GM19468 (cell line): ENCODE results near the gene LAMA5.

ENCODE experiments used
- ATAC-seq: cut with Tn5 transposase; IDR thresholded peaks from one replicate; pipeline ENCODE4 v1.9.1; 2021; ENCODE audit warnings: mild to moderate bottlenecking, moderate library complexity, moderate number of reproducible peaks; ENCODE audit not compliant: unreplicated experiment; ENCODE audit errors: extremely low read depth

LAMA5 gene

DNA sequence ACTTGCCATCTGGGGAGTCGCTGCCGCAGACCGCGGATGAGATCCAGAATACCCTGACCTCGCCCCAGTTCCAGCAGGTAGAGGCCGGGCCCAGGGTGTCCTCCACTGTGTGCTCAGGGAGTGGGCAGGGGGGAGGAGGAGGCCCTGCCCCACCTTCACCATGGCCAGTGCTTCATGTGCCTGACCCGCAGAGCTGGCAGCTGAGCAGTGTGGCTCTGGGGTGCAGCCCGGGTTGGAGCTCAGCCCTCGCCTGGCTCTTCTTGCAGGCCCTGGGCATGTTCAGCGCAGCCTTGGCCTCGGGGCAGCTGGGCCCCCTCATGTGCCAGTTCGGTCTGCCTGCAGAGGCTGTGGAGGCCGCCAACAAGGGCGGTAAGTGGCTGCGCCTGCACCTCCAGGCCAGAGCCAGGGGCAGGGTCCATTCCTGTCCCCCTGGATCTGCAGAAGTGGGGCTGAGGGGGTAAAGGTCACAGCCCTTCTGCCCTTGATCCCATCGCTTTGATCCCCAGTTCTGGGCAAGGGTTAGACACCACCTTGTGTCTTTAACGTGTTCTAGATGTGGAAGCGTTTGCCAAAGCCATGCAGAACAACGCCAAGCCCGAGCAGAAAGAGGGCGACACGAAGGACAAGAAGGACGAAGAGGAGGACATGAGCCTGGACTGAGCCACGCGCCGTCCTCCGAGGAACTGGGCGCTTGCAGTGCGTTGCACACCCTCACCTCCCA is 58.9 kb downstream of the LAMA5 start:
- no peak for ATAC-seq

DNA sequence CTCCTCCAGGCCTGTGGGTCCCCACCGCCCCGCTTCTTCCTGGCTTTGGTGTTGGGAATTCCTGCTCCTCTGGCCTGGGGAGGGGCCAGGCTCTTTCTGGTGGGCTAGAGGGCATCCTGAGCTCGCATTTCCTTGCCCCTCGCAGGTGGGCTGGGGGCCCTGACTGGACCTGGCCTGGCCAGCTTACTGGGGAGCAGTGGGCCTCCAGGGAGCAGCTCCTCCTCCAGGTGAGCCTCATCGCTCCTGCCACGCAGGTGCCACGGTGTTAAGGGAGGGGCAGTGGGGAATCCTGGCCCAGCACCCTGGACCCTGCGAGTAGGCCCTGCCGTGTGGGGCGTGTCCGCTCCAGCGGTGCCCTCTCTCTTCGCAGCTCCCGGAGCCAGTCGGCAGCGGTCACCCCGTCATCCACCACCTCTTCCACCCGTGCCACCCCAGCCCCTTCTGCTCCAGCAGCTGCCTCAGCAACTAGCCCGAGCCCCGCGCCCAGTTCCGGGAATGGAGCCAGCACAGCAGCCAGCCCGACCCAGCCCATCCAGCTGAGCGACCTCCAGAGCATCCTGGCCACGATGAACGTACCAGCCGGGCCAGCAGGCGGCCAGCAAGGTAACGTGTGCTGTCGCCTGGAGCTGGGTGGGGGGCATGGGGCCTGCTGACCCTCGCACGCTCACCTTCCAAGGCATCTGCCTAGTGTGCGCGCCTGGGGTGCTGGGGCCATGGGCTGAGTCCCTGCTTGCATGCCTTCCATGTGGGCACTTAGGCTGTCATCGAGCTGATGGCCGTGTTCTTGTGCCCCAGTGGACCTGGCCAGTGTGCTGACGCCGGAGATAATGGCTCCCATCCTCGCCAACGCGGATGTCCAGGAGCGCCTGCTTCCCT is 59.6 kb downstream of the LAMA5 start:
- ATAC-seq = no peak

DNA sequence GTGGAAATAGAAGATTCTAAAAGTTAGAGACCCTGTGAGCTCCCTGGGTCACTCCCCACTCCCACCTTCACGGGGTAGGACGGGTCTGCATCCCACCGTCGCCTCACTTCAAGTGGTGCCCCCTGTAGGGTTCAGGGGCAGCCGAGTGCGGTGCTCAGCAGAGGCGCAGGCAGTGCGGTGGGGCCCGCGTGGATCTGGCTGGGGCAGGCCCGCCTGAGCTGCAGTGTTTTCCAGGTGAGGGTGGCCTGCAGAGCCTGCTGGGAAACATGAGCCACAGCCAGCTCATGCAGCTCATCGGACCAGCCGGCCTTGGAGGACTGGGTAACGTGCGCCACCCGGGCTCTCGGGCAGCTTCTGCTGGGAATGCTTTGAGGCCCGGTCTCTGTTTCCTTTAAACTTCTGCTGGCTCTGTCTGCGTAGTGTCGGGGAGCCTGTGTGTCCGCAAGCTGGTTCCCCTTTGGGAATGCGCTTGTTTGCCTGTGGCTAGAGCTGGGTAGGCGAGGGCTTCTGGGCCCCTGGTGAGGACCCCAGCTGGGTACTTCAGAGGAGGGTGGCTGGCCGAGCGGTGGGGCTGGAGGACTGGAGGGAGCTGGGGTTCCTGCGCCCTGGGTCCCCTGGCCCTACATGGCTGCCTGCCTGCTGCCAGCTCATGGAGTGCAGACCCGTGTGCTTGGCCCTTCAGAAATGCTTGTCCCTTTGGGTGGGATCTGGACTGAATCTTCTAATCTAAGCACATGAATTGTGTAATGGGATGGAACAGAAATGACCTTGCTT is 60.5 kb downstream of the LAMA5 start:
- ATAC-seq = no peak

DNA sequence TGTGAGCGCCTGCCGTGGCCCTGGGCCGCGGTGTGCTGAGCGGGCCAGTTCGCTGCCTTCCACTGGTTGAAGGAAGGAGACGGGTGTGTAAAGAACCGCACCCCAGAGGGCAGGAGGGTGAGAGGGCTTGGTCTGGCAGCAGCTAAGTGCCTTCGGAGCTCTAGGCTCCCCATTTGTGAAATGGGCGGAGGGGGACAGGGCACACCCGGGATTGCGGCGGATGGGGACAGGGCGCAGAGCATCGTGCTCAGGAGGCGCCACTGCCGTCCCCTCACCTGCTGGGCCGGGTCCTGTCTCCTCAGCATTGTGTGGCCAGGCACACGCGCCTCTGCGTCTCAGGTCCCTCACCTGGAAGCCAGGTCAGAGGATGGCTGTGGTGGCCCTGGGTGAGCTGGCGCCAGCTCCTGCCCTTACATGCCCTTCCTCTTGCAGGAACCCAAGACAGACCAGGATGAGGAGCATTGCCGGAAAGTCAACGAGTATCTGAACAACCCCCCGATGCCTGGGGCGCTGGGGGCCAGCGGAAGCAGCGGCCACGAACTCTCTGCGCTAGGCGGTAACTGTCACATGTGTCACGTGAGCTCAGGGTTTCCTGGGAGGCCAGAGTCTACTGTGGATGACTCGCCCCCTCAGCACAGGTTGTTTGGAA is 61.2 kb downstream of the LAMA5 start:
- ATAC-seq = no peak

DNA sequence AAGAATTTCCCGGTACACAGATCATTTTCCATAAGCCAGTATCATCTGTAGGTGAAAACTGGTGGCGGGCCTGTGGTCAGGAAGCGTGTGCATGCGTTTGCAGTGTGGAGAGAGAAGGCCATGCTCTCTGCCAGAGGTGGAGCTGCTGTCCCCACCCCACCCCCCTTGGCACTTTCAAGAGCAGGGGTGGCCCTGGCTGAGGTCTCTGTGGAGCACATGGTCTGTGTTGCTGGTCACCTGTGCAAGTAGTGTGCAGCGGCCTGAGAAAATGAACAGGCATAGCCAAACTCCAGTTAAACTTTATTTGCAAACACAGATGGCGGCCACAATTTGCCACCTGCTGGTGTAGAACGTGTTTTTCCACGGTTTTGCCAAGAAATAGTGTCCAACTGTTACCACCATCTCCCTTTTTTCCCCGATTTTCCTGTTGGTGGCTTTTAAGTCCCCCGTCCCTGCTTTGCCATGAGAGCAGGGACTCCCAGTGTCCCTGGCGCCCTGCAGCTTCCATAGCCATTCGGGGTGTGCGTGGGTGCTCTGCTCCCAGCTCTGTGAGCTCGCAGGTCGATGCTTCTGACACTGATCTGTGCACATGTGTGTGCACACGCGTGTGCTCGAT is 61.9 kb downstream of the LAMA5 start:
- ATAC-seq = no peak

DNA sequence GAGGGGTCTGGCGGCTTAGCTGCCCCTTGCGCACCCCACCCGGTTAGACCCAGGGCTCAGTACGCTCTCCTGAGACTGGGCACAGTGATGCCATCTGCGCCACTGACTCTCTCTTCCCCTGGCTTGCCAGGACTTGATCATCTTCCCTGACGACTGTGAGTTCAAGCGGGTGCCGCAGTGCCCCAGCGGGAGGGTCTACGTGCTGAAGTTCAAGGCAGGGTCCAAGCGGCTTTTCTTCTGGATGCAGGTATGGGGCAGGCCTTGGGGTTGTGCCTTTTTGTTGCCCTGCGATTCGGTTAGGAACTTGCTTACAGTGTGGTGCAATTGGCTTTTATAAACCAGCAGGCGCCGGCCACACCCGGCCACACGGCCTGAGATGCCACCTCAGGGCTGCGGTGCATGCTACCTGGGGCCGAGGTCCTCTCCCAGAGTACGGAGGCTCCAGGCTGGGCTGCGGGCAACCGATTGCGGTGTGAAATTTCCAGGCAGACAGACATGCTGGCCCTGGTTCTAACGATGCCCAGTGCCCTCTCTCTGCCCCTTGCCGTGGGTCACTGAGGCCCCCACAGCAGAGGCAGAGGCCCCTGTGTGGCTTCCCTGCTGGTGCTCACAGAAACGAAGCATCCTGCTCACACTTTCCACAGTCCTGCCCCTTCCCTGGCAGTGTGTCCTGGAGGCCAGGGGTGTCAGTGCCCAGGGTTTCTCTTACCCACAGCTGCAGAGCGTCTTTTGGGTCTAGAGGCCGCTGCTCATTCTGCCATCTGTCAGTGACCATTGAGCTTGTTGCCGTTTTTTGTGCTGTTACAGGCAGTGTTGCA is 62.6 kb downstream of the LAMA5 start:
- ATAC-seq = no peak

DNA sequence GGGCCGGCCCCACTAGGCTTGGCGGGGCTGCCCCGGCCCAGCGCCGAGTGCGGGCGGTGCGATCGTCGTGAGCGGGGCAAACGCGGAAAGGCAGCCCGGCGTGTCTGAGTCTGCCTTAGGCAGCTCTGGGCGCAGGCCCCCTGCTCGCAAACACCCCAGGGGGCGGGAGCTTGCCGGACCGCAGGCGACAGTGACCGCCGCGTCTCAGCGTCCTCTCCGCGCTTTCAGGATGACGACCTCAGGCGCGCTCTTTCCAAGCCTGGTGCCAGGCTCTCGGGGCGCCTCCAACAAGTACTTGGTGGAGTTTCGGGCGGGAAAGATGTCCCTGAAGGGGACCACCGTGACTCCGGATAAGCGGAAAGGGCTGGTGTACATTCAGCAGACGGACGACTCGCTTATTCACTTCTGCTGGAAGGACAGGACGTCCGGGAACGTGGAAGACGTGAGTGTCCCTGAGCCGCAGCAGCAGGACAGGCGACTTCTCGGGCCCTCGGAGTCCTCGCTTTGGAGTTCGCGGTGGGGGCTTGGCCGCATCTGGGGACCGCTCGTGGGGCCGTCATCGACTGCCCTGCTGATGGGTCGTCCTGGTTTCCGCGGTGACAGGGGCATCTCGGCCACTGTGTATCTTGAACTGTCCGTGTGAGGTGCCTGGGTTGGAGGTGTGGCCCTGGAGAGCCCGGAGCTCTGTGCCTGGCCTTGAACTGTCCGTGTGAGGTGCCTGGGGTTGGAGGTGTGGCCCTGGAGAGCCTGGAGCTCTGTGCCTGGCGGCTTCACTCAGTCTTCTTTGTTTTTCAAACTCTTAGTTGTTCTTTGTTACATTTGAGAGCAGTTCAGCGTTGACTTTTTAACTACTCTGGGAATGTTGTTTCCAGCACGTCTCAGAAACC is 63.5 kb downstream of the LAMA5 start:
- no peak for ATAC-seq

DNA sequence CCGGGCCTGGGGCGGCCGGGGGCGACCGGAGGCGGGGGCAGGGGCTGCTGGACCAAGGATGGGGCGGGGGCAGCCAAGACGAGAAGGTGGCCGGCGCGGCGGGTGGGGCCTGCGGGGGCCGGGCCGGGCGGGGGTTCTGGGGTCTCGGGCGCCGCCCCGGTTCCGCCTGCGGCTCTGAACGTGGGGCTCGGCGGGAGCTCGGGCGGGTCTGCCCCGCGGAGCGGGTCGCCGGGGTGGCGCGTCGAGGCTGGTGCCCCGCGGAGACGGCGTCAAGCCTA is 64.1 kb downstream of the LAMA5 start:
- peak; percentile 3 for ATAC-seq

DNA sequence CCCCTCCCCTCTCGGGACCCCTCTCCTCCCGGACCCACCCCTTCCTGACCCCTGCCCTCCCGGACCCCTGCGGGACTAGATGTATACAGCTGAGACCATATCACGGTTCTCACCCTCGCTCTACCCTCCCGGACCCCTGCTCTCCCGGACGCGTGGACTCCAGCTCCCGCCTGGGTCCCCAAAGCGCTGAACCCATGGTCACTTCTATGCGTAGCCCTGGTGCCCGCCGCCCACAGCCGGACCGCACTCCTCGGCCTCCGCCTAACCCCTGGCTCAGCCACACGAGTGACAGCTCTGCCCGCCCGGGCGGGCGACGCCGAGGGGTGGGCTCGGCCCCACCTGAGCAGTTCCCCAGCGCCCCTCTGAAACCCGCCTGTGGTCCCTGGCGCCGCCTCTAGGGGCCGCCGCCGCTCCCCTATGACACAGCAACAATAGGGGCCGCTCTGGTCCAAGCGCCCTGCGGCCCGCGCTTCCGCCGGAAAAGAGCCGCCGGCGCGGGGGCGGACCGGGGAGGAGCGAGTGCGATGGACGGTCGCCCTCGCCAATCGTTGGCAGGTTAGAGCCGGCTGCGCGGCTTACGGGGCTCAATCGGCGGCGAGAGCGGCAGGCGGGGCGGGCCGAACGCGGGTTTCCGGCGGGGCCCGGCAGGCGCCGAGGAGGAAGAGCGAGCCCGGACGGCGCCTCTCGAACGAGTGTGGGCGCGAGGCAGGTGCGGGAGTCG is 64.6 kb downstream of the LAMA5 start, which contains the start of gene ADRM1:
Gene ADRM1, plus strand, starts transcription at position 657 of the 721 bp plus-strand sequence. CDS start 572 bp downstream, outside the sequence.
- ATAC-seq = peak; percentile 79

DNA sequence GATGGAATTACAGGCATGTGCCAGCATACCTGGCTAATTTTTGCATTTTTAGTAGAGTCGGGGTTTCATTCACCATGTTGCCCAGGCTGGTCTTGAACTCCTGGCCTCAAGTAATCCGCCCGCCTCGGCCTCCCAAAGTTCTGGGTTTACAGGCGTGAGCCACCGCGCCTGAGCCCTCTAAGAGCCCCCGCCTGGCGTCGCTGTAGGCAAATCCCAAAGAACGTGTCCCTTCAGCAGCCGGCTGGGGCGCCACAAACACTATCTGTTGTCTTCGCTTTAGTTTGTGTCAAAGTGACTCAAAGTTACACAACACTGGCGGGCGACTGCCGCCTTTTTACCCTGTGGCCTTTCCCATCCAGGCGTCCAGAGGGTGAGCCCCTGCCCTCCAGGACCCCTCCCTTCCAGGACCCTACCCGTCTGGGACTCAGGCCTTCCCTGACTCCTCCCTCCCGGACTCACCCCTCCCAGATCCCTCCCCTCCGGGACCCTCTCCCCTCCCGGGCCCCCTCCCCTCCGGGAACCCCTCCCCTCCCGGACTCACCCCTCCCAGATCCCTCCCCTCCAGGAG is 65.3 kb downstream of the LAMA5 start:
- ATAC-seq = peak; percentile 19

DNA sequence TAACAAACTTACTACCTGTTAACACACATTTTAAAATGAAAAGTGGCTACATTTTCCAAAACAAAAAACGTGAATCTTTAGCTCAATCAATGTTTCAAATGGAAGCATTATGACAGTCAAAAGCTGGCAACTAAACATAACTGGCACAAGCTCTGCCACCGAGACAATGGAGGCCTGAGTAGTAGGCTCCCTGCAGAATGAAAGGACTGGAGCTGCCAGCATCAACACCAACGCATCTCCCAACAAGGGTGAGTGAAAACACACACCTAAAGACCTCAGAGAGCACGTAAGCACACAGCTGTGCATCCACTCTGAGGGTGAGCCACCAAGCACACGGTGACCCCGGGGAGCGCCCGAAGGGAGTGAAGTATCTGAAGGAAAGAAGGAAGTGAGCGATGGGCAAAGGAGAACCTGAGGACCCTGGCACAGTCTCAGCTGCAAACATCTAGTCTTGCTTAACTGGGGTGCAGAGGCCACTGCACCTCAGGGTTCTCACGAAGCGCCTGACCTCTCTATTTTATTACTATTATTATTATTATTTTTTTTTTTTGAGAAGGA is 65.9 kb downstream of the LAMA5 start:
- no peak for ATAC-seq

DNA sequence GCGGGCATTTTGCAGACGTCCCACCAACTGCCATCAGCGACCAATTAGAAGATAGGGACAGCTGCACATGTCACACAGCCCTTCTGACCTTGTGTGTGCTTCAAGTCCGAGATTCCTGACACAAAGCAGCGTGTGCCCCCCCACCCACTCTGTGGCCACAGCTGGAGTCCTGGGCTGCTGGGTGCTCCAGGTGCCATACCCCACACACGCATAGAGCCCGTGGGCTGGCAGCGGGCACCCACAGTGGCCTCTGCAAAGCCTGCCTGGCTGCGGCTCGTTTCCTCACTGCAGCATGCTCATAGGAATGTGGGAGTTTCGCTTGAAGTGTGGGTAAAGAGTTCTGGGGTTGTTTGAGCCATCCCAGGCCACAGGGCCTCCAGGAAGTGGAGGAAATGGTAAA is 66.8 kb downstream of the LAMA5 start:
- no peak for ATAC-seq

DNA sequence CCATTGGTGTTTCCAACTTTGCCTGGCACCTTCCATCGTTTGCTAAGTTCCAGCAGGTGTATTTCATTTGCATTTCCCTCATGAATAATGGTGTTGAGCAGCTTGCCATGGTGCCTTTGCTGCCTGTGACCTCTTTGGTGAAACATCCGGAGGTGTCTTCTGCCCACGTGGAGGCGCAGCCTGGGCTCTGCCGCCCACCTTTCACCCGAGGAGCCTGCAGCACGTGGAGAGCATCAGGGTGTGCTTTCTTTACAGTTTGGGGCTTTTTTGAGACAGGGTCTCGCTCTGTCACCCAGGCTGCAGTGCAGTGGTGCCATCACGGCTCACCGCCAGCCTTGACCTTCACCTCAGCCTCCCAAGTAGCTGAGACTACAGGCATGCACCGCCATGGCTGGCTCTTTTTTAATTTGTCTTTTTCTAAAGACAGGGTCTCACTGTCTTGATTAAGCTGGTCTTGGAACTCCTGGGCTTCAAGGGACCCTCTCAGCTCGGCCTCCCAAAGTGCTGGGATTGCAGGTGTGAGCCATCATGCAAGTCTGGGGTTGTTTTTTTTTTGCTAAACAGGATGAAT is 67.4 kb downstream of the LAMA5 start:
- no peak for ATAC-seq

DNA sequence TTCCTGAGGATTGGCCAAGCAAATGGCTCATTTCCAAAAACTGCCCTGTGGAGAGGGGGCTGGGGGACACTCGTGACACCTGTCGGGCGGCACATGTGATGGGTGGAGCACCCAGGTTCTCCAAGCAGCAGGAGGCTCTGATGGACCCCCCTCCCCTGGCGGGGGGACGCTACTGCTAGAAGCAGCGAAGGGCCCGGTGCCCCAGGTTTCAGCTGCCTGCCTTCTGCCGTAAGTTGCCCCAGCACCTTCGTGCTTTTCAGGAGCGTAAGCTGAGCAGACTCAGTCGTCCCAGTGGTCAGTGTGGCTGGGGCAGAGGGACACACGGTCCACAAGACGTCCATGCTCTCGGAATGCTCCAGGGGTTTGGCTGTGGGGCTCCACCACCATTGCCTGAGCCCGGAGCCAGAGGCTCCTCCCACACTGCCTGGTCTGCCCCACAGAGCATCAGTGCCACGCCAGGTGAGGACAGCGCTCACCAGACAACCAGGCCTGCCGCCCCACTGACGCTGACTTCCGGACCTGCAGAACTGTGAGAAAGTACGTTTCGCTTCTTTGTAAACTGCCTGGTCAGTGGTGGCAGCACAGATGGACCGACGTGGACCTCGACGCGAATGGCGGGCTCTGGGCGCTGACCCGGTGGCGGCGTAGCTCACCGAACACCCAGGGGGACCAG is 68.4 kb downstream of the LAMA5 start:
- no peak for ATAC-seq

DNA sequence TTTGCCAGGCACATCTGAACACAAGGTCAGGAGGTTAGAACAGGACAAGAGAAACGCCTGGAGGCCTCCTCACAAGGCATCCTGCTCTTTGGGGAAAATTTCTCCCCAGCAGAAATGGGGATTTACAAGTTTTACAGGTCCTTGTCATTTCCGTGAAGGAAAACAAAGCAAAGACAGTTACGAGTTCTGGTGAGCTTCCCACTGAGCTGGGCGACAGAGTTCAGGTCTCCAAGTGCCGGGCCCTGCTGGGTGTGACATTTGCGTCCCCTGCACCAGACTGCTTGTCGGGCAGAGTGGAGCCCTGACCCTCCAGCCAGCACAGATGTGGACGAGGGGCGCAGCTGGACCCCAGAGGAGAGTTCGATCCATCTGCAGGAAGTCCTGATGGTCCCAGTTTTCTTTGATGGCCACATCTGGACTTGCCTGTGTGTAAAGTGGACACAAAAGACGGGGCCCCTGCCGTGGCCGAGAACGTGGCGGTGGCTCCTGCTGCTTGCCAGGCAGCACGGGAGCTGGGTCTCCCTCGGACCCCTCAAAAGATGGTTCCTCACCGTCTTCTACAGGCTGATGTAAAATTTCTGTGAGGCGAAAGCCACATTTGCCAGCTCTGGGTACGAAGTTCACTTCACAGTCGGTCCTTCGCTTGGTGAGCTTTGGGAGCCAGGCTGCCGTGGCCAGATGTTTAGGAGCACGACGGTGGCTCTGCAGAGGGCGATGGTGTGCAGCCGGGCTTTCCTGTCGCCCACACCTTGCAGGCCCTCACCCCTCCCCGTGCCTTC is 69.5 kb downstream of the LAMA5 start:
- ATAC-seq = no peak
